ENCODE measurements around the gene ORC3.

- TF ChIP-seq CTCF (IDR thresholded peaks at IDR 0.05) (no peak), POLR2A (IDR thresholded peaks at IDR 0.05) (no peak)
Observed at GRCh38 chr6:87633851-87634250, 43.9 kb downstream of the ORC3 start.

All from uterus (tissue), 2 donors.